ENCODE measurements around the gene WWOX. TPM values are rescaled to one million over a fixed set of nuclear protein-coding genes. Genes with fewer than 3 reads are reported as not detected.

The WWOX gene
- total RNA-seq, 1 experiment from 2014 or later = 15.6 TPM

DNA sequence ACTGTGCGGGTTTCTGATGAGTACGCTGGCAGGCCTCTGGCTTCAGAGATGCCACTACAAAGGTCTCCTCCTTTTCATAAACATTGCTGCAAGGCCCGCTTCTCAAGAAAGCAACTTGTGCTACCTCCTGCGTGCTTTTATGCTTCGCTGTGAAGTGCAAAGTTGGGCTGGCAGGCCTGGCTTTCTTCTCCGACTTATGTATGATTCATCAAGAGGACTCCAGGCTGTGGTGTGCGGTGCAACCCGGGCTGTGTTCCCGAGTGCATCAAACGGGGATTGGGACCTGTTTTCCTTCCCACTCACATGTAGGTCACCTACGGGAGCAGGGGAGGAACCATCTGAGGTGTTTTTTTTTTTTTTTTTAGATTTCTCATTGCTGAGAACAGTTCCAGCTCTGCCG is 534.1 kb downstream of the WWOX start:
- Histone ChIP-seq H3K14ac (ENCODE audit: insufficient read depth, low read length) (no peak overlapping the region), H3T11ph (ENCODE audit: low read length) (no peak overlapping the region), H4K91ac (ENCODE audit: insufficient read length, low read depth, low read length) (no peak overlapping the region), H3K9ac (ENCODE audit: extremely low read depth, insufficient read length, low read length) (no peak overlapping the region), H2BK120ac (ENCODE audit: low read depth, low read length, poor library complexity, severe bottlenecking) (no peak overlapping the region), H3K4ac (ENCODE audit: low read depth, low read length) (no peak overlapping the region), H3K23me2 (ENCODE audit: insufficient read length, low read depth, low read length, poor library complexity, severe bottlenecking) (no peaks in the 10 kb centered on the region), H2AFZ (ENCODE audit: low read length) (no peak overlapping the region), H3K79me2 (ENCODE audit: insufficient read depth, low read length) (no peaks in the 10 kb centered on the region), H3K4me1 (ENCODE audit: insufficient read depth, low read length) (no peaks in the 10 kb centered on the region), H3K18ac (ENCODE audit: insufficient read length, low read depth, low read length) (no peak overlapping the region), H3K23ac (ENCODE audit: insufficient read length, low read depth, low read length) (no peak overlapping the region), H2BK5ac (ENCODE audit: insufficient read length, low read length) (no peak overlapping the region), H3K27ac (ENCODE audit: insufficient read length, low read depth, low read length) (no peak overlapping the region), H4K8ac (replicated peaks; ENCODE audit: insufficient read length, low read depth, low read length) (no peak overlapping the region), H4K20me1 (ENCODE audit: control insufficient read depth, insufficient read depth, insufficient read length) (no peaks in the 10 kb centered on the region), H3K56ac (ENCODE audit: insufficient read length, low read depth, low read length) (no peak overlapping the region), H4K5ac (ENCODE audit: insufficient read length, low read depth, low read length) (no peak overlapping the region), H2AK5ac (ENCODE audit: insufficient read length, low read length) (no peak overlapping the region), H3K27me3 (ENCODE audit: insufficient read depth, low read length) (no peaks in the 10 kb centered on the region), H2BK12ac (ENCODE audit: insufficient read length, low read depth, low read length) (no peak overlapping the region), H2BK20ac (ENCODE audit: low read depth, low read length, poor library complexity, severe bottlenecking) (no peak overlapping the region), H2BK15ac (ENCODE audit: low read depth, low read length) (no peak overlapping the region), H3K79me1 (ENCODE audit: insufficient read depth, low read depth, low read length, poor library complexity, severe bottlenecking) (no peaks in the 10 kb centered on the region), H3K9me3 (ENCODE audit: control insufficient read depth, low read depth, low read length) (peaks cover 10% of the 10 kb centered on the region), H3K4me2 (ENCODE audit: insufficient read depth, insufficient read length, low read length) (no peak overlapping the region)
- TF ChIP-seq, protein P1, sequence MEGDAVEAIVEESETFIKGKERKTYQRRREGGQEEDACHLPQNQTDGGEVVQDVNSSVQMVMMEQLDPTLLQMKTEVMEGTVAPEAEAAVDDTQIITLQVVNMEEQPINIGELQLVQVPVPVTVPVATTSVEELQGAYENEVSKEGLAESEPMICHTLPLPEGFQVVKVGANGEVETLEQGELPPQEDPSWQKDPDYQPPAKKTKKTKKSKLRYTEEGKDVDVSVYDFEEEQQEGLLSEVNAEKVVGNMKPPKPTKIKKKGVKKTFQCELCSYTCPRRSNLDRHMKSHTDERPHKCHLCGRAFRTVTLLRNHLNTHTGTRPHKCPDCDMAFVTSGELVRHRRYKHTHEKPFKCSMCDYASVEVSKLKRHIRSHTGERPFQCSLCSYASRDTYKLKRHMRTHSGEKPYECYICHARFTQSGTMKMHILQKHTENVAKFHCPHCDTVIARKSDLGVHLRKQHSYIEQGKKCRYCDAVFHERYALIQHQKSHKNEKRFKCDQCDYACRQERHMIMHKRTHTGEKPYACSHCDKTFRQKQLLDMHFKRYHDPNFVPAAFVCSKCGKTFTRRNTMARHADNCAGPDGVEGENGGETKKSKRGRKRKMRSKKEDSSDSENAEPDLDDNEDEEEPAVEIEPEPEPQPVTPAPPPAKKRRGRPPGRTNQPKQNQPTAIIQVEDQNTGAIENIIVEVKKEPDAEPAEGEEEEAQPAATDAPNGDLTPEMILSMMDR (conservative IDR thresholded peaks at IDR 0.05) = no peak
- no peaks in the 10 kb centered on the region for H3K27me3 Mint-ChIP-seq (ENCODE audit: low read depth)
- H3K4me1 Mint-ChIP-seq = peaks cover under 1 to 7% of the 10 kb centered on the region in 2 experiments; a peak in 1 of 4 replicates
- no peak for DNase-seq
- 0 out of 7 replicates have a peak overlapping the region, but pooled peaks of 1 of the 3 experiments have one; percentile 44 for H3K27ac Mint-ChIP-seq
- peaks cover 22 to 25% of the 10 kb centered on the region in 2 experiments for H3K9me3 Mint-ChIP-seq
- WGBS (ENCODE audit: extremely low coverage, insufficient read length, low lambda C conversion rate) = no CpG with 5 or more reads among the region's 12 CpGs
- H3K4me3 Mint-ChIP-seq = no peak overlapping the region
- peaks cover 10 to 22% (median 12%) of the 10 kb centered on the region in 3 experiments; a peak in 6 of 7 replicates for H3K36me3 Mint-ChIP-seq (ENCODE audit: insufficient read depth in 1 of 3, low read depth in 3 of 3)
